Activated B cell treated with CpG ODN at 0.5 μM for 24 hours (primary cell): Measurements from ENCODE around the gene GDPD4. TPM values are rescaled to one million over a fixed set of nuclear protein-coding genes. Genes with fewer than 3 reads are reported as not detected.

Experiments used
- ATAC-seq: fragments of 200-7000 bp; cut with Tn5 transposase; one replicate; pipeline ENCODE4 v1.10.0; 2021; ENCODE audit warnings: low read depth, mild to moderate bottlenecking, moderate library complexity
- CTCF ChIA-PET: fragments of 350-600 bp; sonication (Branson Sonifier 250); formaldehyde crosslinking; loops from one replicate; lab custom pipeline; 2021; ENCODE audit warnings: antibody characterized with exemption; lab: Charles Lee
- POLR2A ChIA-PET: fragments of 350-600 bp; sonication (Branson Sonifier 250); formaldehyde crosslinking; loops from one replicate; lab custom pipeline; 2021; ENCODE audit warnings: antibody characterized with exemption; lab: Charles Lee
- DNase-seq: peaks from one replicate; pipeline ENCODE4 v3.0.0; 2022
- H3K27ac Mint-ChIP-seq: one replicate; pipeline ENCODE4 v1.8.0; 2020; ENCODE audit warnings: mixed read lengths
- H3K27me3 Mint-ChIP-seq: one replicate; pipeline ENCODE4 v1.8.0; 2021; ENCODE audit warnings: mixed read lengths
- H3K36me3 Mint-ChIP-seq: one replicate; pipeline ENCODE4 v1.8.0; 2021; ENCODE audit warnings: low read depth, mixed read lengths
- H3K4me1 Mint-ChIP-seq: one replicate; pipeline ENCODE4 v1.8.0; 2021; ENCODE audit warnings: mixed read lengths
- H3K4me3 Mint-ChIP-seq: one replicate; pipeline ENCODE4 v1.8.0; 2020; ENCODE audit warnings: mild to moderate bottlenecking, mixed read lengths
- H3K9me3 Mint-ChIP-seq: one replicate; pipeline ENCODE4 v1.8.0; 2020; ENCODE audit warnings: mixed read lengths
- intact Hi-C: fragments of 100-400 bp; cut with micrococcal nuclease; formaldehyde crosslinking; loops from one replicate; pipeline ENCODE4 v1.15.1; 2024
- total RNA-seq: library from RNA; stranded (reverse); gene quantifications from 2 replicates; pipeline ENCODE4 v1.2.3, GENCODE V29; 2022
- TF ChIP-seq, protein P1 (sequence below): fragments of 200-600 bp; IDR thresholded peaks from one replicate; pipeline ENCODE4 v1.8.0; 2022; ENCODE audit warnings: antibody characterized with exemption, mild to moderate bottlenecking

Gene GDPD4, protein sequence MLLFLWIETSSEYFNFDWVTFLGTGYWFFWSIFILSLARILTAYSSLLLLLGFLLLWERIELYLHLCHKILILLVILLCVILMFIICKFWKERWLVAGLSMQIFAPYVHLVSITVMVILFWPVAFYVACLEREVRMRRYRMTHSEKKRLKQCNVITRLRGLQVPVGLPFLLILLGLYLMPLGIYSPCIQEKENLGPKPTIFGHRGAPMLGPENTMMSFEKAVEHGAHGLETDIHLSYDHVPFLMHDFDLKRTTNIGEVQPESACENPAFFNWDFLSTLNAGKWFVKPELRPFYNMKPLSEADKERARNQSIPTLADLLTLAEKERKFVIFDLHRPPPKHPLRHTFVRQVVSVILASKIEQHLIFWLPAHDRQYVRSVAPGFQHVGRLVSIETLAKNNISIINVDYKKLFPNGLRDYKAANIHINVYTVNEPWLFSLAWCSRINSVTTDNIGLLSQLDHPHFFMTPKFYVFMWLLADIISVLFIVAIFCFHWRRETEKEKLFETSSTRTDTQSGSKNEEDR
- not detected in 2 replicates for total RNA-seq

DNA sequence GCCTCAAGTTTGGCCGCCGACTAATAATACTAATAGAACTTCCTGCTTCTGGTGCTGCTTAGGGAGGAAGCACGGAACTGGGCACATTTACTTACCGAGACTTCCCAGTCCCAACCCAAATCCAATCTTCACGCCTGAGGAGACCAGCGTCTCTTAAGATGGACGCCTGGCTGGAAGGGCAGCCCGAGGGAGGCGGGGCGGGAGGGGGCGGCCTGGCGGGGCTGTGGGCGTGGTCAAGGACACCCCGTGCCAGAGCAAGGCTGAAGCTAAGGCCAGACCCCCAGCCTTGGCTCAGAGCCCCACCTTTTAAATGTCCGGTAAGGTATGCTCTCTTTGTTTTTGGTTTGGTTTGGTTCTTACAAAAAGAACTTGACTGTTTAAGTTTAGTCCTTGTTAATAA is at the start of gene GDPD4:
Gene GDPD4, minus strand, starts transcription at position 177 of the 400 bp plus-strand sequence. CDS start 16,549 bp downstream, outside the sequence.
- no peak for ATAC-seq
- Mint-ChIP-seq H3K27me3 (no peaks in the 10 kb centered on the region), H3K4me3 (no peak within 1 kb of the TSS), H3K27ac (no peak within 1 kb of the TSS), H3K36me3 (no peaks in the 10 kb centered on the region), H3K9me3 (no peaks in the 10 kb centered on the region), H3K4me1 (no peaks in the 10 kb centered on the region)
- ChIA-PET POLR2A (no interaction called here), CTCF (no interaction called here)
- TF ChIP-seq, protein P1, sequence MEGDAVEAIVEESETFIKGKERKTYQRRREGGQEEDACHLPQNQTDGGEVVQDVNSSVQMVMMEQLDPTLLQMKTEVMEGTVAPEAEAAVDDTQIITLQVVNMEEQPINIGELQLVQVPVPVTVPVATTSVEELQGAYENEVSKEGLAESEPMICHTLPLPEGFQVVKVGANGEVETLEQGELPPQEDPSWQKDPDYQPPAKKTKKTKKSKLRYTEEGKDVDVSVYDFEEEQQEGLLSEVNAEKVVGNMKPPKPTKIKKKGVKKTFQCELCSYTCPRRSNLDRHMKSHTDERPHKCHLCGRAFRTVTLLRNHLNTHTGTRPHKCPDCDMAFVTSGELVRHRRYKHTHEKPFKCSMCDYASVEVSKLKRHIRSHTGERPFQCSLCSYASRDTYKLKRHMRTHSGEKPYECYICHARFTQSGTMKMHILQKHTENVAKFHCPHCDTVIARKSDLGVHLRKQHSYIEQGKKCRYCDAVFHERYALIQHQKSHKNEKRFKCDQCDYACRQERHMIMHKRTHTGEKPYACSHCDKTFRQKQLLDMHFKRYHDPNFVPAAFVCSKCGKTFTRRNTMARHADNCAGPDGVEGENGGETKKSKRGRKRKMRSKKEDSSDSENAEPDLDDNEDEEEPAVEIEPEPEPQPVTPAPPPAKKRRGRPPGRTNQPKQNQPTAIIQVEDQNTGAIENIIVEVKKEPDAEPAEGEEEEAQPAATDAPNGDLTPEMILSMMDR = no peak
- intact Hi-C loops = no loop called here
- DNase-seq = no peak

DNA sequence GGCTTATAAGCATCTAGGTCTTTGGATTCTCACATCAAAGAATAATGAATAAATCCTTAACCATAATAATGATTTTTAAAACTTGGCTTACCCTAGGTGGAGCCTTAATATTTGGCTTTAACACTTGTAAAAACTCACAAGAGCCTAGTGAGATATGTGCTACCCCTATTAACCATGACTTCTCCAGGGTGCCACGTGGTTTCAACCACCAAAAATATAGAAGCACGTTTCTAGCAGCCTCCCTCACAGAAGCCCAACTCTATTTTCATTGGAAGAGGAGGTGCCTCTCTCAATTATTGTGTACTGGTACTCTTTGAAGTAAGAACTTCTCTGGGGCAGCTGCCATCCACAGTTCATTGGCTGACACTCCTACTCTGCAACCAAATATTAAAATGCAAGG is 46.5 kb upstream of the GDPD4 start:
- CTCF ChIA-PET = no interaction called here
- Mint-ChIP-seq H3K9me3 (no peaks in the 10 kb centered on the region), H3K4me3 (no peak overlapping the region), H3K27ac (no peak overlapping the region), H3K36me3 (peaks cover 36% of the 10 kb centered on the region), H3K27me3 (no peaks in the 10 kb centered on the region), H3K4me1 (no peaks in the 10 kb centered on the region)
- TF ChIP-seq, protein P1 = no peak
- DNase-seq = no peak
- intact Hi-C loops = no loop called here
- POLR2A ChIA-PET = no interaction called here
- no peak for ATAC-seq

DNA sequence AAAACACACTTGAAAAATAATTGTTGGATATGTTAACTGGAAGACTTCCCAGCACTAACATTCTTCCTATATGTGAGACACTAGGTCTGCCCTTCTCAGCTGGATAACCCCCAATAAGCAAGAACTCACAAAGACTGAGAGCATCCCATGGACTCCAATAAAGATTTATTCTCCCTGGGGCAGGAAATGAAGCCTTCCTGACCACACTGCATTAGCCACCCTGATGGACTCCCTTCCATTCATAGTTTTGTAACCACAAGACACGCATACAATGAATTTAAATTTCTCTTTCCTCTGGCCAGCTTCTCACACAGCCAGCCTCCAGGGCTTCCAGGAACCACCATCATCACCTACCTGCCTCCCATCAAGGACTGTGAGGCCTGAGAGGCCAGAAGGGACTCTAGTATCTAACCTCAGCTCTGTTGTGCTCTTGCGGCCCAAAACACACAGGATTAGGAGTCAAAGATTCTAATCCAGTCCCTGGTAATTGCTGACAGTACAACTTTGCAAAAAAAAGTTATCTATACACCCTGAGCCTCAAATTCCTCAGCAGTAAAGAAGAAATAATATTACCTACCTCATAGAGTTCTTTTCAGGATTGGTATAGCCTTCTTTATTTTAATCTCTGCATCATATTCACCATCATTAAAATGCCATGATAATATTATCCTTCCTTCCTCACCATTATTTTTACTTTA is 45.6 kb upstream of the GDPD4 start:
- ATAC-seq = no peak

DNA sequence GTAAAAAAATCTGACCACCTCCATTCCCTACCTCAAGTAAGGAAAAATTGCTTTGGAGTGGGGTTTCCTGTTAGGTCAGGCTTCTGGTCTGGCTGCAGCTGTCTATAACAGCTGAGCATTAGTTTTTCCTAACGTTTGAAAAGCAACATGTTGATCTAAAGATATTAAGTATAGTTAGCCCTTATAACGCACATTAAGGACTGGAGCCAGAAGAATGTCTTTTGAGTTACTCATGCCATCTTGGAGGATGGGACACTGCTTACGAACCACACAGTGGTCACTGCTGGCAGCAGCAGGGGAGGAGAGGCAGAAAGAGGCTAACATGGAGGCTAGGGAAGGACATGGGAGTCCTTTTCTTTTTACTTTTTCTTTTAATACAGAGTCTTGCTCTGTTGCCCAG is 44.1 kb upstream of the GDPD4 start:
- Mint-ChIP-seq H3K4me1 (no peaks in the 10 kb centered on the region), H3K27me3 (no peaks in the 10 kb centered on the region), H3K36me3 (peaks cover 57% of the 10 kb centered on the region), H3K27ac (no peak overlapping the region), H3K9me3 (no peaks in the 10 kb centered on the region), H3K4me3 (no peak overlapping the region)
- intact Hi-C loops = no loop called here
- TF ChIP-seq, protein P1 = no peak
- ATAC-seq = no peak
- DNase-seq = no peak
- ChIA-PET POLR2A (no interaction called here), CTCF (no interaction called here)

More for the DNA sequence above, 45.6 kb upstream of the GDPD4 start:
- DNase-seq = no peak
- Mint-ChIP-seq H3K27me3 (no peaks in the 10 kb centered on the region), H3K9me3 (no peaks in the 10 kb centered on the region), H3K27ac (no peak overlapping the region), H3K4me3 (no peak overlapping the region), H3K4me1 (no peaks in the 10 kb centered on the region), H3K36me3 (peaks cover 44% of the 10 kb centered on the region)
- POLR2A ChIA-PET = no interaction called here
- intact Hi-C loops = no loop called here
- TF ChIP-seq, protein P1 = no peak
- CTCF ChIA-PET = no interaction called here

DNA sequence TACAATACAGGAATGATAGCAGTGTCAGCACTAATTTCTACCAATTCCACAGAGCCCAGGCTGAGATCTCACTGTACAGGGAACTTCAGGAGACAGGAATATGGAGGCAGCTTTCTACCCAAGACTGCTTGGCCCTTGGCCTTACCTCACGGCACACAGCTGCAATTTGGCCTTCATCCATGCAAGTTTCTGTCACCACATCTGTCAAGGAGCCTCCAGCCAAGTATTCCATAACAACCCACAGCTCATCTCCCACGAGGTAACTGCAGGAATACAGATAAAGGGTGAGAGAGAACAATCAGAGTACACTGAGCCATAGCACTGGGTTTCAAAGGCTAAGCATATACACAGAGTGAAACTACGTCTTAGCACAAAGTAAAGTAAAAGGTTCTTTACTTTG is 39.0 kb upstream of the GDPD4 start:
- intact Hi-C loops = no loop called here
- Mint-ChIP-seq H3K27ac (no peak overlapping the region), H3K27me3 (no peaks in the 10 kb centered on the region), H3K36me3 (peaks cover 51% of the 10 kb centered on the region), H3K4me3 (no peak overlapping the region), H3K9me3 (no peaks in the 10 kb centered on the region), H3K4me1 (no peaks in the 10 kb centered on the region)
- ChIA-PET POLR2A (no interaction called here), CTCF (no interaction called here)
- ATAC-seq (no peak), DNase-seq (no peak)
- TF ChIP-seq, protein P1 = no peak
